Measurements from ENCODE around the gene CNST. TPM values are rescaled to one million over a fixed set of nuclear protein-coding genes. Genes with fewer than 3 reads are reported as not detected.

CNST gene
- total RNA-seq, 1 experiment from 2014 or later: 14.8 TPM

DNA sequence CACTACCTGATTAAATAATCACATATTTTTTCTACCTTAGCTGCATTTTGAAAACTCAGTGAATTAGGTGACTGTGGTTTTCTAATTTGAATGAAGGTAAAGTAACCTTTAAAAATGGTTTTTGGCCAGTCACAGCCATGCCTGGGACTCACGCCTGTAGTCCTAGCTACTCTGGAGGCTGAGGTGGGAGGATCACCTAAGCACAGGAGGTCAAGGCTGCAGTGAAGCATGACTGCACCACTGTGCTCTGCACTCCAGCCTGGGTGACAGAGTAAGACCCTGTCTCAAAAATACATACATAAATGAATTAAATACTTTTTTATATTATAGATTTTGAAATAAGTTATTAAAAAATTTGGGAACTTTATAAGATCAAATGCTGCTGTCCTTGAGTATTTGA, 5.7 kb downstream of the CNST start:
- H3K9me3 ChIP-seq: no peaks in the 10 kb centered on the region
- H3K36me3 ChIP-seq (ENCODE audit: control insufficient read depth, insufficient read depth, low read length): no peaks in the 10 kb centered on the region
- no peak overlapping the region for H3K27ac Mint-ChIP-seq (ENCODE audit: unreplicated experiment)
- TF ChIP-seq, protein P1, sequence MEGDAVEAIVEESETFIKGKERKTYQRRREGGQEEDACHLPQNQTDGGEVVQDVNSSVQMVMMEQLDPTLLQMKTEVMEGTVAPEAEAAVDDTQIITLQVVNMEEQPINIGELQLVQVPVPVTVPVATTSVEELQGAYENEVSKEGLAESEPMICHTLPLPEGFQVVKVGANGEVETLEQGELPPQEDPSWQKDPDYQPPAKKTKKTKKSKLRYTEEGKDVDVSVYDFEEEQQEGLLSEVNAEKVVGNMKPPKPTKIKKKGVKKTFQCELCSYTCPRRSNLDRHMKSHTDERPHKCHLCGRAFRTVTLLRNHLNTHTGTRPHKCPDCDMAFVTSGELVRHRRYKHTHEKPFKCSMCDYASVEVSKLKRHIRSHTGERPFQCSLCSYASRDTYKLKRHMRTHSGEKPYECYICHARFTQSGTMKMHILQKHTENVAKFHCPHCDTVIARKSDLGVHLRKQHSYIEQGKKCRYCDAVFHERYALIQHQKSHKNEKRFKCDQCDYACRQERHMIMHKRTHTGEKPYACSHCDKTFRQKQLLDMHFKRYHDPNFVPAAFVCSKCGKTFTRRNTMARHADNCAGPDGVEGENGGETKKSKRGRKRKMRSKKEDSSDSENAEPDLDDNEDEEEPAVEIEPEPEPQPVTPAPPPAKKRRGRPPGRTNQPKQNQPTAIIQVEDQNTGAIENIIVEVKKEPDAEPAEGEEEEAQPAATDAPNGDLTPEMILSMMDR (IDR thresholded peaks at IDR 0.05; ENCODE audit: insufficient read depth in 1 of 2, low read depth in 1 of 2, low read length in 1 of 2, severe bottlenecking in 1 of 2, unreplicated experiment in 1 of 2): no peak
- H3K36me3 Mint-ChIP-seq (ENCODE audit: insufficient read depth, unreplicated experiment): no peaks in the 10 kb centered on the region
- no peaks in the 10 kb centered on the region for H3K4me1 ChIP-seq
- H3K4me3 ChIP-seq (ENCODE audit: low read depth, low read length): no peak overlapping the region
- ChIA-PET CTCF (no interaction called here), POLR2A (no interaction called here)
- peaks cover 8% of the 10 kb centered on the region for H3K4me1 Mint-ChIP-seq (ENCODE audit: low read depth, unreplicated experiment)
- BruUV-seq (replicated peaks): no TSS peak
- H3K27me3 ChIP-seq (replicated peaks; ENCODE audit: control insufficient read depth, insufficient read depth, low read length): no peaks in the 10 kb centered on the region
- no peak overlapping the region for H3K4me3 Mint-ChIP-seq (ENCODE audit: unreplicated experiment)
- no peak for DNase-seq
- no peaks in the 10 kb centered on the region for H3K9me3 Mint-ChIP-seq (ENCODE audit: unreplicated experiment)
- intact Hi-C loops (cut with micrococcal nuclease; ENCODE audit: unreplicated experiment): no loop called here
- H3K27me3 Mint-ChIP-seq (ENCODE audit: insufficient read depth, unreplicated experiment): no peaks in the 10 kb centered on the region

DNA sequence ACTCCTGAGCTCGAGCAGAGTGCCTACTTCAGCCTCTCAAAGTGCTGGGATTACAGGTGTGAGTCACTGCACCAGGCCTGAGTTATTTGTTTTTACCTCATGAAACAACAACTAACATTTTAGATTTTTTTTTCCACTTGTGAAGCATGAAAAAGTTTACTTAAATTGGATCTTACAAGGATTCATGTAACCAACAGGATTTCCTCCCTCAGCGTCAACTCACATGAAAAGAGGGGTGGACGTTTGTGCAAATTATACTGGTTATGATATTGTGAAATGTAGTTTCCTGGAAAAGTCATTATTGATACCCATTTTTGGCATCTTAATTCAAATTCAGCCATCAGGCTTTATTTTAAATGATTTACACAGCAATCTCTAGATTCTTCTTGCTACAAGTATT, 6.5 kb downstream of the CNST start:
- Histone ChIP-seq H3K36me3 (ENCODE audit: control insufficient read depth, insufficient read depth, low read length) (no peaks in the 10 kb centered on the region), H3K4me3 (ENCODE audit: low read depth, low read length) (no peak overlapping the region), H3K27me3 (replicated peaks; ENCODE audit: control insufficient read depth, insufficient read depth, low read length) (no peaks in the 10 kb centered on the region), H3K9me3 (no peaks in the 10 kb centered on the region), H3K4me1 (peaks cover 4% of the 10 kb centered on the region; the same call in 1 of the 2 replicates)
- no TSS peak for BruUV-seq (replicated peaks)
- CTCF ChIA-PET: no interaction called here
- H3K4me1 Mint-ChIP-seq (ENCODE audit: low read depth, unreplicated experiment): peaks cover 8% of the 10 kb centered on the region
- no peaks in the 10 kb centered on the region for H3K9me3 Mint-ChIP-seq (ENCODE audit: unreplicated experiment)
- TF ChIP-seq, protein P1 (IDR thresholded peaks at IDR 0.05; ENCODE audit: insufficient read depth in 1 of 2, low read depth in 1 of 2, low read length in 1 of 2, severe bottlenecking in 1 of 2, unreplicated experiment in 1 of 2): no peak
- POLR2A ChIA-PET: no interaction called here
- no peak overlapping the region for H3K4me3 Mint-ChIP-seq (ENCODE audit: unreplicated experiment)
- no peak overlapping the region for H3K27ac Mint-ChIP-seq (ENCODE audit: unreplicated experiment)
- no peaks in the 10 kb centered on the region for H3K27me3 Mint-ChIP-seq (ENCODE audit: insufficient read depth, unreplicated experiment)
- no peak for DNase-seq
- intact Hi-C loops (cut with micrococcal nuclease; ENCODE audit: unreplicated experiment): no loop called here
- H3K36me3 Mint-ChIP-seq (ENCODE audit: insufficient read depth, unreplicated experiment): no peaks in the 10 kb centered on the region

DNA sequence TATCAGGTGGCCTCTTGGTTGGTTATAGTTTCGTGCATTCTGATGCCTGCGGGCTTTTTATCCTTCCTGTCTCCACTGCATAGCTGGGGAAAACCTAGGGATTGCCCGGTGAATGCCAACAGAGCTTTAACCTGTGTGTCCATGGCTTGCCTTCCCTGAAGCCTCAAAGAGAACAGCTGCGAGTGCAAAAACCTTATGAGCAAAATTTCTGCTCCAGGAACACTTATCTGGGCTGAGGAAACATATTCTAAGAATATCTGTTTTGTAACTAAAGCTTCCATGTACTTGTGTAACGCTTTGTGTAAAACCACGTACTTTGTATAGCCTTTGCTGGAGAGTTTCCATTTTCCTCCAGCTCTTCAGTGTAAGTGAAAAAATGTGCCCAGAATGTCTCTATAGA, 7.2 kb downstream of the CNST start:
- no peaks in the 10 kb centered on the region for H3K27me3 ChIP-seq (replicated peaks; ENCODE audit: control insufficient read depth, insufficient read depth, low read length)
- H3K27ac Mint-ChIP-seq (ENCODE audit: unreplicated experiment): no peak overlapping the region
- H3K36me3 ChIP-seq (ENCODE audit: control insufficient read depth, insufficient read depth, low read length): no peaks in the 10 kb centered on the region
- no peaks in the 10 kb centered on the region for H3K36me3 Mint-ChIP-seq (ENCODE audit: insufficient read depth, unreplicated experiment)
- TF ChIP-seq, protein P1 (IDR thresholded peaks at IDR 0.05; ENCODE audit: insufficient read depth in 1 of 2, low read depth in 1 of 2, low read length in 1 of 2, severe bottlenecking in 1 of 2, unreplicated experiment in 1 of 2): no peak
- no peak for DNase-seq
- CTCF ChIA-PET: no interaction called here
- POLR2A ChIA-PET: no interaction called here
- H3K4me1 Mint-ChIP-seq (ENCODE audit: low read depth, unreplicated experiment): peaks cover 8% of the 10 kb centered on the region
- no peaks in the 10 kb centered on the region for H3K9me3 Mint-ChIP-seq (ENCODE audit: unreplicated experiment)
- no TSS peak for BruUV-seq (replicated peaks)
- peaks cover 4% of the 10 kb centered on the region; the same call in 1 of the 2 replicates for H3K4me1 ChIP-seq
- intact Hi-C loops (cut with micrococcal nuclease; ENCODE audit: unreplicated experiment): no loop called here
- H3K4me3 Mint-ChIP-seq (ENCODE audit: unreplicated experiment): no peak overlapping the region
- H3K4me3 ChIP-seq (ENCODE audit: low read depth, low read length): no peak overlapping the region
- H3K9me3 ChIP-seq: no peaks in the 10 kb centered on the region
- no peaks in the 10 kb centered on the region for H3K27me3 Mint-ChIP-seq (ENCODE audit: insufficient read depth, unreplicated experiment)

Data from Caco-2 (cell line).